Smooth muscle cell of the brain vasculature (primary cell): ENCODE results near the gene CCNG1.
"Not testable (repeated sequence)": the region's sequence is repeated elsewhere in the genome, so short reads cannot be mapped to it uniquely, and the experiment has no call there.

Source experiments
- DNase-seq: peaks from one replicate; pipeline ENCODE4 v3.0.0-alpha.2; 2012; ENCODE audit warnings: low read depth, low spot score

Gene CCNG1, protein sequence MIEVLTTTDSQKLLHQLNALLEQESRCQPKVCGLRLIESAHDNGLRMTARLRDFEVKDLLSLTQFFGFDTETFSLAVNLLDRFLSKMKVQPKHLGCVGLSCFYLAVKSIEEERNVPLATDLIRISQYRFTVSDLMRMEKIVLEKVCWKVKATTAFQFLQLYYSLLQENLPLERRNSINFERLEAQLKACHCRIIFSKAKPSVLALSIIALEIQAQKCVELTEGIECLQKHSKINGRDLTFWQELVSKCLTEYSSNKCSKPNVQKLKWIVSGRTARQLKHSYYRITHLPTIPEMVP

DNA sequence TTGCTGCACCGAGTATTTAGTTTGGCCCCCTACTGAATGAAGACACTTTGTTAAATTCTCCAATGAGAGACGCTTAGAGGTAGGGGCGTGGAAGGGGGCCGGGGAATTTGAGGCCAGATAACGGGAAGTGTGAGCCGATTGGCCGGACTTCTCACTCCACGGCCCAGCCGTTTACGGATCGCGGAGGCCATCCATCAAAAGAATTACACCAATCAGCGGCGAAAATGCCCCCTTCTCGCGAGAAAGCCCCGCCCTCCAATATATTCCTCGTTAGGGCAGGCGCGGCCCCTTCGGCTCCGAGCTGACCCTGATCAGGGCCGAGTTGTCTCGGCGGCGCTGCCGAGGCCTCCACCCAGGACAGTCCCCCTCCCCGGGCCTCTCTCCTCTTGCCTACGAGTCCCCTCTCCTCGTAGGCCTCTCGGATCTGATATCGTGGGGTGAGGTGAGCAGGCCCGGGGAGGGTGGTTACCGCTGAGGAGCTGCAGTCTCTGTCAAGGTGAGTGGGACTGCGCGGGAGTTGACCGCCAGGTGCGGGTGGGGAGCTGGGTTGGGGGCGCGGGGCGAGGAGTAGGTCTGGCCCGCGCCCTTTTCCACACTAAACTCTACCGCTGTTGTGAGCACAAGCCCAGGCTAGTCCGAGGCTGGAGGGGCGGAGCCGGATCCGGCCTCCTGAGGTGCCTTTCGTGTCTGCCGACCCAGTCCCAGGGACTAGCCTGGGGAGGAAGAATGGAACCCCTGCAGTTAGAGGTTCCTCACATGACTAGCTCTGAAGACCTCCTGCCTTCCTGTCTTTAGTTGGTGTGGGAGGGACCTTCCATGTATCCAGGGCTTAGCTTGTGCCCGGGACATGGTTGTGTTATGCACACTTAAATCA, at the start of gene CCNG1:
TSS of gene CCNG1 (plus strand) at position 287 of the 874 bp plus-strand sequence. CDS start 1,662 bp downstream, outside the sequence.
- DNase-seq, result peak; percentile 91

DNA sequence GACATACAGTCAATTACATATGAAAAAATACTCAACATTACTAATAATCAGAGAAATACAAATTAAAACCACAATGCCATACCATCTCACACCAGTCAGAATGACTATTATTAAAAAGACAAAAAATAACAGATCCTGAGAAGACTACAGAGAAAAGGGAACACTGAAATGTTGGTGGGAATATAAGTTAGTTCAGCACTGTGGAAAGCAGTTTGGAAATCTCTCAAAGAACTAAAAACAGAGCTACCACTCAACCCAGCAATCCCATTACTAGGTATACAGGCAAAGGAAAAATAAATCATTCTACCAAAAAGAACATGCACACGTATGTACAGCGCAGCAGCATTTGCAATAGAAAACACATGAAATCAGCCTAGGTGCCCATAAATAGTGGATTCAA, 41.6 kb upstream of the CCNG1 start:
- no peak for DNase-seq

DNA sequence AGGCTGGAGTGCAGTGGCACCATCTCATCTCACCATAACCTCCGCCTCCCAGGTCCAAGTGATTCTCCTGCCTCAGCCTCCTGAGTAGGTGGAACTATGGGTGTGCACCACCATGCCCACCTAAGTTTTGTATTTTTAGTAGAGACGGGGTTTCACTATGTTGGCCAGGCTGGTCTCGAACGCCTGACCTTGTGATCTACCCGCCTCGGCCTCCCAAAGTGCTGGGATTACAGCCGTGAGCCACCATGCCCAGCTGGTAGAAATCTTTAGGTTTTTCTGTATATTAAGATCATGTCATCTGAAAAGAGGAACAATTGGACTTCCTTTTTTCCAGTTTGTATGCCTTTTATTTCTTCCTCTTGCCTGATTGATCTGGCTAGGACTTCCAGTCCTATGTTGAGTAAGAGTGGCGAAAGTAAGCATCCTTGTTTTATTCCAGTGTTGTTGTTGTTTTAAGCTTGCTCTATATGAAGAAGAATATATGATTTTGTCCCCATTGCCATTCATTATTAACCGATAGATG, 40.5 kb upstream of the CCNG1 start:
- DNase-seq, result not testable (repeated sequence)

DNA sequence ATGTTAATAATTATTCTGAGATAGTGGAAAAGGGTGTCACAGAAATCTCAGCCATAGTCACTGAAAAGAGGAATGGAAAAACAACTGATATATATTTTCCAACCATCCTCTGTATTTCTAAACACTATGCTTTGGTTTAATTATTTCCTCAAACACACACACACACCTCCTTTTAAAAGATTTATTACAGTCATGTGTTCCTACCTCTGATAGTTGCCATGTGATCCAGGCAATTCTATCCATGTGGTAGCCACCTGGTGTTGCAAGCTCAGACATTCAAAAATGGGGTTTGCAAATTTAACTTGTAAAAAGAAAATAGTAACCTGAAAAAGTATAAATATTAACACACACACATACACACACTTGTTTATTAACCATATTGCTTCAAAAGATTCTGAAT, 40.0 kb upstream of the CCNG1 start:
- DNase-seq, result no peak

DNA sequence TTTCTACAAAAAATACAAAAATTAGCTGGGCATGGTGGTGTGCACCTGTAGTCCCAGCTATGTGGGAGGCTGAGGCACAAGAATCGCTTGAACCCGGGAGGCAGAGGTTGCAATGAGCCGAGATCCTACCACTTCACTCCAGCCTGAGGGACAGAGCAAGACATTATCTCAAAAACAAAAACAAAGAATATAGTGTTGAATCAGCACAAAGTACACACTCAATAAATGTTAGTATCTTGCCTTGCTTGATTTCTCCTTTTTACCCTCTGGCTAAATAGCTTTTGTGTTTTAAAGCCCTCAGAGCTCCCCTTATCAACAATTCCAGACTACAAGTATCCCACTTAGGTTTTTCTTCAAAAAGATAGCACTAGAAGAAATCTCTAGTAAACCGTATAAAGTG, 37.5 kb upstream of the CCNG1 start:
- DNase-seq, result no peak

DNA sequence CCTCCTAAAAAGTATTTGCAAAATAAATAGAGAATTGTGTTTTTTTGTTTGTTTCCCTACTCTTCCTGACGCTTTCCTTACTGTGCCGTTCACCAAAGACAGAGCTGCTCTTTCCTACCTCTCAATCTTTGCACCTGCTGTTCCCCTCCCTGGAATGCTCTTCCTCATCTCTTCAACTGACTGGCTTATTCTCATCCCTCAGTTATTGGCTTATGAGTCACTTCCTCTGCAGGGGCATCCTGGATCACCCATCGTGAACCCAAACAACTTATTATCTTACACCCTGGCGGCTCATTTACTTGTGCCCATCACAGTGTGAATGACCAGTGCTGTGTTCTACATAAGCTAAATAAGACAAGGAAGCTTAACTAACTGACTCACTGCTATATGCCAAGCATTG, 36.1 kb upstream of the CCNG1 start:
- DNase-seq, result no peak

DNA sequence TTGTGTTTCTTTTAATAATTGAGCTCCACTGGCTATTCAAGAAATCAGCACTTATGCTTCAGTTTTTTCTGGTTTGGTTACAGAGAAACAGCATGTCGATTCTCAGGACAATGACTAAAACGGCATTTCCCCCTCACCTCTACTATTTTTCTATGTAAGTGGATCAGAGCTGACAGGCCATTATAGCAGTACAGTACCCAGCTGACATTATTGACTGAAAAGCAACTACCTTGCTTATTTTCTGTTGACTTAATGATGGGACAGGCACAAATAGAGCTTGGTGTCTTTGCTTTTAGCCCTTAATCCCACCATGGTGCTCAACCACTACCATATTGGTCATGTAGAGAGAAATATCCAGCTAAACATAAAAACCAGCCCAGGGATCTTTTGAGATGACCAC, 35.4 kb upstream of the CCNG1 start:
- DNase-seq, result no peak

DNA sequence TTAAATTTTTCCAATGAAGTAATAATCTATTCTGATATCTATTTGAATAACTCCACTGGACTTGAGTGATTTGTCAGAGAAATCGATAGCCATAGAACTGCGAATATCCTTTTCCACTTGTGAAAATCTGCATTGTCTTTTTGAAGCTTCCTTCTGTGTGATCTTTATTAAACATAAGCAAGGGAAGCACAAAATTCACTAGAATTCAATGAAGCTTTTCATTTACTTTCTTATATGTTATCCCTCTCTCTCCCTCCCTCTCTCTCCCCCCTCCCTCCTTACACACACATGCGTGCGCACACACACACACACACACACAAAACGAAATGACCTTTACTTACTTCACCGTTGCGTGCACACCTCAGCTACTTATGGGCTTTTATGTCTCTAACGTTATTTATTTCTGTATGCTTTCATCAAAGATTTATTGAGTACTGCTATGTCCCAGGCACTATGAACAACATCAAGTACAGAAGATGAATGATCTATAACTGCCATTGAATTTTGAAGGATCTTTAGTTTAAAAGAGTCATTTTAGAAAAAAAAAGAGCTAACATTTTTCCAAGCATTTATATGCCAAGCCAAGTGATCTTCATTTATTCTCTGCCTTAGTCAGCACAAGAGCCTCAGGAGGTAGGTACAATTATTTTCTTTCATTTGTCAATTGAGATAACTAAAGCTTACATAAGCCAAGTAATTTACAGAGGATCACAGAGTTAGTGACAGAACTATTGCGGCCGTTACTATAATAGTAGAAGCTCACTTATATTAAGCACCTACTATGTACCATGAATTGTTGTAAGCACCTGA, 32.8 kb upstream of the CCNG1 start:
- DNase-seq, result no peak

DNA sequence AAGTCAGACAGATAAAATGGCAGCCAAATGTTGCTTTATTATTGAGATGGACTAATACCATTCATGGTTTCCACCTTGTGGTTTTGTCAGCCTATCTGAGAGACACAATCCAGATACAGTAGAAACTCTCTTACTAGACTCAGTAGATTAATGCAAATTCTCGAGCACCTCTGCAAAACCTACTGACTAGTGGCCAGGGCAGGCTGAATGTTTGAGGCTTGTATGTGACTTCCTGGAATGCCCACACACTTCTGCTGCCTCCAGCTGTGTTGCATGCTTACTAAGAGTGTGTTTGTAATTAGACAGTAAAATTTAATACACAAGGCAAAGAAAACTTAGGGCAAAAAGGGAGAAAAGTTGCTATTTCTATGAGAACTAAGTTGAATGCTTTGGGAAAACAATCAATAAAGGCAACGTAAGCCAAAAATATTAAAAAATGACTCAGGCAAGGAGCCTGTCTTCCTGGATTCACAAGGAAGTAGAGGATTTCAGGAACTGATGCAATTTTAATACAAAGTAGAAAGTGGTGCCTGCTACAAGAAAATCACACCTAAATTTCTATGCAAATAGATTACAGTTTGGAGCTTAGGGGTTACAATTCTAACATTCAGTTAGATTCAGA, 30.2 kb upstream of the CCNG1 start:
- DNase-seq, result no peak

DNA sequence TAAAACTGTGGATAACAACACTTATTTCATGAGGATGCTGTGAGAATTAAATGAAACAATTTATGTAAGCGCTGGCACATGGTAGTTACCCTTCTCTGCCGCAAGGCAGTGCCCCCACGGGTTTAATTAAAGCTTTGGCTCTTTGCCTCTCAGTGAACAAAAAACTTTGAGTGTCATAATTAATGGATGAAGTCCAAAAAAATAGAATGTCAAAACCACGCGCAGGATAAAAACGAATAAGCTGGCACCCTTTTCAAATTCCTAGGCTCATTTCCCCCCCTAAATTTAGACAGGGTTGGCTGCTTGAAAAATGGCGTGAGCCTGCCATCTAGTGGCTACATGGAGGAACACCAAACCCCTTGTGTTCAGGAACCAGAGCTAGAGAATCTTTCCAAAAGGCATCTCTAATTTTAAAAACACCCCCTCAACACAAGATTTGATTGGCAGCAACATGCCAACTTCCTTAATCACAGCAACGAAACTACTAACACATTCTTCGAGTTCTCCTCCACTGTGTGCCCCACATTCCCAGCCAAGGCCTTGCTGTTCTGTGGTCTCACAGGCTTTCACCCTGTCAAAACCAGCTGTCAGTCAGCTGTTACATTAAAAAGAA, 29.0 kb upstream of the CCNG1 start:
- peak; percentile 35 for DNase-seq

DNA sequence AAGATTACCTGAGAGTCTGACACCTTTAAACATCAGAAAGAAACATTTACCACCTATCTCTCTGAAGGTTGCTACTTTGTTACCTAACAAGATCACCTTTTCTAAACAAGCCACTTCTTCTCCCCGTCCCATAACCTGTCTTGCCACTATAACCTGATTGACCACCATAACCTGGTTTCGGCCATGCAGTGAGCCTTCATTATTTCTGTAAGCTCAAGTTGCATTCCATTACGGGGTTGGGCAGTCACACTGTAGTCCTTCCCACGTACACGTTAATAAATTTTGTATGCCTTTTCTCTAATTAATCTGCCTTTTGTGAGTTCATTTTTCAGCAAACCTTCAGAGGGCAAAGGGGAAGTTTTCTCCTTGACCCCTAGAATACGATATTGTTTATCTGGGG, 28.0 kb upstream of the CCNG1 start:
- no peak for DNase-seq

DNA sequence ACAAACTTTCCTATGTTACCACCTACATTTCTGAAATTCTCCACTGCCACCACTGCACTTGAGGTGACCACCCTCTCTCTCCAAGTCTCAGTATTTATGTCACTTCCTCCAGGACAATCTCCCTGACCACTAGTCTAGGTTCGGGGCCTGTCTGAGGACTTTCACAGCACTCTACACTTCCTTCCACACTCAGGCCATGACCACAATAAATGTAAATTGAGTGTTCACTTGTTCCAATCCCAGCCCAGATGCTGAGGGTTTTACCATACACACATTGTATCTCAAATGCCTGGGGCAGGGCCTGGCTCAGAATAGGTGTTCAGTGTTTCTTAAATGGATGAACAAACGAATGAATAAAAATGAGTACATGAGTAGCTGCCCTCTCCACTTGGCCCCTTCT, 26.9 kb upstream of the CCNG1 start:
- no peak for DNase-seq

DNA sequence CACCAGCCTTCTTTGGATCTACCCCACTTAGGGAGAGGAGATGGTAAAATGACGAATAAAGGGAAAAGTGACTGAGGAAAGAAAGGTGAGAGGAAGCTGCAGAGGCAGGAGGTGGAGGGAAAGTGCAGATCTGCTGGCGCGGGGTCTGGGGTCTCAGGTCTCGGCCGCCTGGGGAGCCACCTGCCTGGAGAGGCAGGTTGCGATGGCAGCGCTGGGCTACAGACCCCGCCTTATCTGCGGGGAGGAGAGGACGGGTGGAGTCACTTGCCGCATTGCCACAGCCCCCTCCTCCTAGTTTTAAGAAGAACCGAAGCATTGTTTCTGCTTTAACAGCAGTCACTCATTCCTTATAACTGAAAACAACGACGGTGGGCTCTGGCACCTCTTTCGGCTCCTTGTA, 21.7 kb upstream of the CCNG1 start:
- not testable (repeated sequence) for DNase-seq

DNA sequence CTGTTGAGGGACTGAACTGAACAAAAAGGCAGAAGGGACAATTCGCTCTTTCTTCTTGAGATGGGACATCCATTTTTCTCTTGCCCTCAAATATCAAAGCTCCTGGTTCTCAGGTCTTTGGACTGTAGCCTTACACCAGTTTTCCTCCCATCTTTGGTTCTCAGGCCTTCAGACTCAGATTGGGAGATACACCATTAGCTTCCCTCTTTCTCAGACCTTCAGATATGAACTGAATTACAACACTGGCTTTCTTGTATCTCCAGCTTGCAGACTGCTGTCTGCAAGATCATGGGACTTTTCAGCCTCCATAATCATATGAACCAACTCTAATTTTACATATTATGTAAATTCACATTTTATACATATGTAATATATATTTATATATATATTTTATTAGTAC, 12.6 kb upstream of the CCNG1 start:
- no peak for DNase-seq

DNA sequence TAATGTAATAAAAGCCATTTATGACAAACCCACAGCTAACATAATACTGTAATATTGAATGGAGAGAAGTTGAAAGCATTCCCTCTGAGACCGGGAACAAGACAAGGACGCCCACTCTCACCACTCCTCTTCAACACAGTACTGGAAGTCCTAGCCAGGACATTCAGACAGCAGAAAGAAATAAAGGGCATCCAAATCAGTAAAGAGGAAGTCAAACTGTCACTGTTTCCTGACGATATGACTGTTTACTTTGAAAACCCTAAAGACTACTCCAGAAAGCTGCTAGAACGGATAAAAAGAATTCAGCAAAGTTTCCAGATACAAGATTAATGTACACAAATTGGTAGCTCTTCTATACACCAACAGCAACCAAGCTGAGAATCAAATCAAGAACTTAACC, 11.3 kb upstream of the CCNG1 start:
- not testable (repeated sequence) for DNase-seq

DNA sequence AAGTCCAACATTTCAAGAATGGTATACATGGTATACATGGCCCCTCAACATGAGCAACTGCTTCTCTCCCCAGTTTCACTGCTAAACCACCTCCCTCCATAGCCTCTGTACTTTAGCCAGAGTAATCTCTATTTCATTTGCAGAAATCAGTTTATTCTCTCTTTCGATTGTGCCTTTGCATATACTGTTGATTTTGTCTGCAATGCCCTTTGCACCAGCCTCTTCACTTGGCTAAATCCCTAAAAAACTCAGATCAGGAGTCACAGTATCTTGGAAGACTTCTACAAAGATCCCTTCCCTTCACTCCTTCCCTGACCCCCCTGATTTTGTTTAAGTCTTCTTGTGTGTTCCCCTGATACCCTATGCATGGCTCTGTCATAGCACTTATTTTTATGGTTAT, 4.9 kb upstream of the CCNG1 start:
- DNase-seq, result no peak

DNA sequence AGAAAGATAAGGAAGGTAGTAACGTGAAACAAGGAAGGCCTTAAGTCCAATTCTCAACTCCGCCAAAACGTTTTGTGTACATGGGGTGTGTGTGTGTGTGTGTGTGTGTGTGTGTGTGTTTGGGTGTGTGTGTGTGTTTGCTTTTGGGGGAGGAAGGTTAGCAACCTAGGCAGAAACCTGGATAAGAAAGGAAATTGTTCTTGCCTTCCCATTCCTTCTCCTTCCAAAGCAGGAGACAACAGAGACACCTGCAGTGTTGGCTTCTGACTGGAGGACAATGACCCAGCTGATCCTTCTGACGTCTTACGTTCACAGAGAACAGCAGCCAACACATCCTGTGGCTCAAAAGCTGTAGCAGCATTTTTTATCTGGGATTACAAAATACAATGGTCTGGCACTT, 4.1 kb upstream of the CCNG1 start:
- DNase-seq, result no peak

DNA sequence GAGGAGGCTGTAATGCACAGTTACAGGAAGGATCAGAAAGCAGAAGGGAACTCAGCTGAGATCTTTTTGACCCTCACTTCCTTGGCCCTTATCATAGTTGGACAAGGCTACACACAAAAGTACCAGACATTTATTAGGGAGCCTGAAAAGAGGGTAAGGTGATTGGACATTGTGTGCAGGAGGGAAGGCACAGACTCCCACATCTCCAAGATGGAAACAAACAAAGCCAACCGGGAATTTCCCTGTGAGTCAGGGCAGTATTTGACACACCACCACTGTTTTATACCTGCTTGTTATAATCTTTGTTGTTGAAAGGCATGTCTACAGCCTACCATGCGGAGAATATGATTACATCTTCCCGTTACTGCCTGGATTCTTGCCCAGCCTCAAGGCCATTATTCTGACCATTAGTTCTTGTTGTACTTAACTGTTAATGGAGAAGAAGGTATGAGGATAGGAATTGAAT, 3.0 kb upstream of the CCNG1 start:
- no peak for DNase-seq

DNA sequence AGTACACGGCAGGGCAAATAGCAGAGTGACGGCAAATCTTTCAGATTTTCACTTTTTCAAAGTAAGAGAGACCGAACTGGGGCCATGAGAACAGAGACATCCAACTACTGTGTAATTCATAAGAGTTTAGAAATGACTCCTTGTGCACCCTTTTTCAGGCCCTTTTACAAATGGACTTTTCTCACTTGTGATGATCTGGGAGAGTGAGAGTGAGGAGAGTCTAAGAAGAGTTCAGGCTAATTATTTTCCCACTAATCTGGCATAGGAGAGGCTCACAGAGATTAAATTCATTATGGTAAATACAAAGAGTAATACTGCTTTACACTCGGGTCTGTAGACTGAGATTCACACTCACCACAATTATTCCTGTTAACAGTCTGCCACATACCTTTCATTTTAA, 880 bp upstream of the CCNG1 start:
- no peak for DNase-seq

DNA sequence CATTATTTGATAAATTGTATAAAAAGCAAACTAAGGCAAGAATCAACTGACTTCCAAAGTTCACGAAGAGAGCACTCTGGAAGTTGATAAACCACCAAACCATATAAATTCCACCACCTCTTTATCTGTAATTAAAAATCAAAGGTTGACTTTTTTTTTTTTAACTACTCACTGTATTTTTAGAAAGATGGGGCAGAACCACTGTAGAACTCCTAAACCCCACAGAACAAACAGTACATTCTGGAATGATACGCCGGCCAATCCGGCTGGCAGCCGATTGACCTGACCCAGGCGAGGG, 435 bp upstream of the CCNG1 start:
- no peak for DNase-seq

DNA sequence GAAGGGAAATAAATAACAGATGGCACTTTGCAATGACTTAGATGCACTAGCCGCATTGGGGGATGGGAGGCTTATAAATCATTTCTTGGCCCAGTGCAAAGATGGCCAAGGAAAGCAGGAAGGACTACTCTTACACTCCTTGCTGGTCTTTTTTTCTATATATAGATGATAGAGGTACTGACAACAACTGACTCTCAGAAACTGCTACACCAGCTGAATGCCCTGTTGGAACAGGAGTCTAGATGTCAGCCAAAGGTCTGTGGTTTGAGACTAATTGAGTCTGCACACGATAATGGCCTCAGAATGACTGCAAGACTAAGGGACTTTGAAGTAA, 1.7 kb downstream of the CCNG1 start:
- no peak for DNase-seq
